Gastrocnemius medialis (tissue), 4 donors: ENCODE results near the gene AMN1. TPM values are rescaled to one million over a fixed set of nuclear protein-coding genes. Genes with fewer than 3 reads are reported as not detected.
"Not testable (repeated sequence)": the region's sequence is repeated elsewhere in the genome, so short reads cannot be mapped to it uniquely, and the experiment has no call there.

Experiments
- ATAC-seq, 2 donors: fragments of 150-250 bp; one replicate each; pipeline ENCODE4 v1.9.1; 2016
- DNase-seq, 2 donors: peaks; one replicate each; pipeline ENCODE4 v3.0.0-alpha.2; 2019
- H3K27ac ChIP-seq, 4 donors: fragments of 200-600 bp; sonication (generic); 1 replicate in 1 of 4; 2 replicates in 3 of 4; pipeline ENCODE4 v1.5.1; 2016 to 2018; ENCODE audit warnings: mild to moderate bottlenecking in 2 of 4, moderate library complexity in 1 of 4
- H3K27me3 ChIP-seq, 3 donors: fragments of 200-600 bp; sonication (generic) in 2 of 3; 1 replicate in 1 of 3; 2 replicates in 2 of 3; pipeline versions ENCODE4 v1.5.1 to v1.6.0; 2016 to 2019; ENCODE audit warnings: mild to moderate bottlenecking in 1 of 3, moderate library complexity in 1 of 3
- H3K36me3 ChIP-seq, 2 donors: fragments of 200-600 bp; sonication (generic) in 1 of 2; one replicate each; pipeline ENCODE4 v1.5.1; 2017 to 2018
- H3K4me1 ChIP-seq, 2 donors: fragments of 200-600 bp; sonication (generic) in 1 of 2; one replicate each; pipeline ENCODE4 v1.5.1; 2016 to 2017; ENCODE audit warnings: mild to moderate bottlenecking in 2 of 2
- H3K4me3 ChIP-seq, 4 donors: fragments of 200-600 bp; sonication (generic) in 3 of 4; 1 replicate in 1 of 4; 2 replicates in 3 of 4; pipeline ENCODE4 v1.5.1; 2016 to 2019; ENCODE audit warnings: mild to moderate bottlenecking in 2 of 4
- H3K9me3 ChIP-seq, 3 donors: fragments of 200-600 bp; sonication (generic) in 2 of 3; 1 replicate in 1 of 3; 2 replicates in 2 of 3; pipeline ENCODE4 v1.5.1; 2016 to 2019
- CTCF ChIP-seq, 5 experiments: fragments of 450-650 bp in 3 of 5; fragments of 200-600 bp in 2 of 5; sonication (generic) in 2 of 5; IDR thresholded peaks in 4 of 5; conservative IDR thresholded peaks in 1 of 5; 1 replicate in 4 of 5; 2 replicates in 1 of 5; pipeline ENCODE4 v1.5.1; 2016 to 2019; ENCODE audit warnings: antibody characterized with exemption in 5 of 5, mild to moderate bottlenecking in 3 of 5, moderate library complexity in 3 of 5
- POLR2A ChIP-seq, 2 donors: fragments of 450-650 bp; IDR thresholded peaks; one replicate each; pipeline ENCODE4 v1.6.1; 2017; ENCODE audit warnings: antibody characterized with exemption in 2 of 2, mild to moderate bottlenecking in 2 of 2, moderate library complexity in 2 of 2
- in situ Hi-C, 4 donors: fragments of 200-750 bp; cut with MboI; loops; one replicate each; pipeline versions ENCODE4 v1.15.0 to v1.8.0; 2017; ENCODE audit warnings: low sequenced_read_pairs in 4 of 4
- intact Hi-C: fragments of 100-400 bp; cut with DNase I; formaldehyde crosslinking; loops from one replicate; pipeline ENCODE4 v1.15.1; 2023; ENCODE audit warnings: low total_unique reads
- total RNA-seq, 4 donors: library from RNA; depleted of rRNA; stranded (reverse); fragments of >200 nt; gene quantifications; one replicate each; pipeline versions ENCODE4 v1.1.0 to v1.2.3, GENCODE V29; 2016

AMN1 gene
- total RNA-seq, 4 donors from 2014 or later, result 14.9 to 27.2 (median 18.6) TPM

DNA sequence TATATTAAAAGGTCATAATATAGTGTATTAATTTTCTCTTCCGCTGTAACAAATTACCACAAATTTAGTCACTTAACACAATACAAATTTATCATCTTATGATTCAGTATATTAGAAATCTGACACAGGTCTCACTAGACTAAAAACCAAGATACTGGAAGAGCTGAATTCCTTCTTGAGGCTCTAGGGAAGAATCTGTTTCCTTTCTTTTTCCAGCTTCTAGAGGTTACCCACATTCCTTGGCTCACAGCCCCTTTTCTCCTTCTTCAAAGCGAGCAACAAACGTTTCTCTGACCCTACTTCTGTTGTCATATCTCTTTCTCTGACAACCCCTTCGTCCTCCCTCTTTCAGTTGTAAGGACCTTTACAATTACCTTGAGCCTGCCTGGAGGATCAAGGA is 43.4 kb upstream of the AMN1 start:
- H3K27ac ChIP-seq, result no peak overlapping the region
- no peaks in the 10 kb centered on the region for H3K9me3 ChIP-seq
- no peaks in the 10 kb centered on the region for H3K4me1 ChIP-seq
- no peaks in the 10 kb centered on the region for H3K27me3 ChIP-seq
- intact Hi-C loops, result no loop called here
- TF ChIP-seq POLR2A (IDR thresholded peaks at IDR 0.05), result no peak
- no peak for TF ChIP-seq CTCF (IDR thresholded peaks at IDR 0.05 in 4 of 5, conservative IDR thresholded peaks at IDR 0.05 in 1 of 5)
- H3K36me3 ChIP-seq, result no peaks in the 10 kb centered on the region
- no peak overlapping the region for H3K4me3 ChIP-seq
- in situ Hi-C loops, result no loop called here
- no peak for ATAC-seq
- DNase-seq, result no peak

- H3K9me3 ChIP-seq, result no peaks in the 10 kb centered on the region
- H3K4me1 ChIP-seq, result no peaks in the 10 kb centered on the region
- in situ Hi-C loops, result no loop called here
- H3K4me3 ChIP-seq, result no peak overlapping the region
- TF ChIP-seq POLR2A (IDR thresholded peaks at IDR 0.05), result no peak
- TF ChIP-seq CTCF (IDR thresholded peaks at IDR 0.05 in 4 of 5, conservative IDR thresholded peaks at IDR 0.05 in 1 of 5), result no peak
- no peak overlapping the region for H3K27ac ChIP-seq
- DNase-seq (no peak), ATAC-seq (no peak)
- H3K36me3 ChIP-seq, result no peaks in the 10 kb centered on the region
- intact Hi-C loops, result no loop called here
- no peaks in the 10 kb centered on the region for H3K27me3 ChIP-seq
Measured at GRCh38 chr12:31768046-31768445, 39.2 kb upstream of the AMN1 start.

DNA sequence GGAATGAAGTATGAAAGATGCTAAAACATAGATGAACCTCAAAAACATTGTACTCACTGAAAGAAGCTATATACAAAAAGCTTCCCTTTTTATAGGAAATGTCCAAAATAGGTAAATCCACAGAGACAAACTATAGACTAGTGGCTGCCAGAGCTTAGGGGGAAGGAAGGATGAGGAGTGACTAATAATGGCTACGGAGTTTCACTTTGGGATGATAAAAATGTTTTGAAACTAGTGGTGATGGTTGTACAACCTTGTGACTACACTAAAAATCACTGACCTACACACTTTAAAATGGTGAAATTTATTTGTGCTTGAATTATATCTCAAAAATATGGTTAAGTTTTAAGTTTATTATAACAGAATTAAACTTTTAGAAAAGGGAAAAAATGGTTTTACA is 37.1 kb upstream of the AMN1 start:
- intact Hi-C loops, result no loop called here
- DNase-seq, result no peak
- H3K27me3 ChIP-seq, result no peaks in the 10 kb centered on the region
- H3K36me3 ChIP-seq, result no peaks in the 10 kb centered on the region
- in situ Hi-C loops, result no loop called here
- no peaks in the 10 kb centered on the region for H3K9me3 ChIP-seq
- TF ChIP-seq CTCF (IDR thresholded peaks at IDR 0.05 in 4 of 5, conservative IDR thresholded peaks at IDR 0.05 in 1 of 5) (no peak), POLR2A (IDR thresholded peaks at IDR 0.05) (no peak)
- no peak for ATAC-seq
- H3K4me3 ChIP-seq, result no peak overlapping the region
- H3K4me1 ChIP-seq, result no peaks in the 10 kb centered on the region
- no peak overlapping the region for H3K27ac ChIP-seq

GRCh38 chr12:31759632-31760459 is 31.0 kb upstream of the AMN1 start:
- Histone ChIP-seq H3K4me1 (no peaks in the 10 kb centered on the region), H3K36me3 (no peaks in the 10 kb centered on the region), H3K4me3 (no peak overlapping the region), H3K9me3 (no peaks in the 10 kb centered on the region), H3K27ac (no peak overlapping the region), H3K27me3 (no peaks in the 10 kb centered on the region)
- DNase-seq (no peak), ATAC-seq (no peak)
- intact Hi-C loops, result no loop called here
- TF ChIP-seq POLR2A (IDR thresholded peaks at IDR 0.05), result no peak
- TF ChIP-seq CTCF (IDR thresholded peaks at IDR 0.05 in 4 of 5, conservative IDR thresholded peaks at IDR 0.05 in 1 of 5), result no peak
- in situ Hi-C loops, result no loop called here

DNA sequence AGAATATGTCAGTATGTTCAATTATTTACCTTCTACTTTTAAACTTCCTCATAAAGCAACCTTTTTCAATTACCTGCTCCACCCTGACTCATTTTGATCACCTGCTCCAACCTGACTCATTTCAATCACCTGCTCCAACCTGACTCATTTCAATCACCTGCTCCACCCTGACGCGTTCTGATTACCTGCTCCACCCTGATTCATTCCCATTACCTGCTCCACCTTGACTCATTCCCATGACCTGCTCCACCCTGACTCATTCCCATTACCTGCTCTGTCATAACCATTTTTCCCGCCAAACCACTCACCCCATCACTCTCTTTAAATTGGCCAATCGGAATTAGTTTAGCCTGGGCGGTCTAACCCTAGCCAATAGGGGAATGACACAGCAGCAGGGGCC is 29.5 kb upstream of the AMN1 start:
- H3K27ac ChIP-seq, intact Hi-C loops, ATAC-seq, in situ Hi-C loops, H3K4me3 ChIP-seq, H3K9me3 ChIP-seq, H3K36me3 ChIP-seq, H3K27me3 ChIP-seq, DNase-seq, H3K4me1 ChIP-seq: not testable (repeated sequence)
